Mesendoderm (in vitro differentiated cells): Measurements from ENCODE around the gene SEC23A.
A peak's percentile ranks its signal among the peaks of the same experiment; 100 is the strongest.
"Not testable (repeated sequence)": the region's sequence is repeated elsewhere in the genome, so short reads cannot be mapped to it uniquely, and the experiment has no call there.

Source experiments
- DNase-seq: peaks from one replicate; pipeline ENCODE4 v3.0.0; 2013
- H2AK5ac ChIP-seq: 2 replicates; pipeline ENCODE4 v1.6.1; 2013; ENCODE audit warnings: low read length, inconsistent platforms
- H2BK120ac ChIP-seq: 2 replicates; pipeline ENCODE4 v1.6.1; 2013; ENCODE audit warnings: low read depth, mild to moderate bottlenecking, low read length, moderate library complexity, mixed read lengths
- H2BK15ac ChIP-seq: replicated peaks from 2 replicates; pipeline ENCODE4 v1.6.1; 2013; ENCODE audit warnings: low read depth, mild to moderate bottlenecking, moderate library complexity
- H2BK5ac ChIP-seq: 2 replicates; pipeline ENCODE4 v1.6.1; 2013; ENCODE audit warnings: low read length, inconsistent platforms
- H3K18ac ChIP-seq: 2 replicates; pipeline ENCODE4 v1.6.1; 2013; ENCODE audit warnings: mild to moderate bottlenecking, low read length, mixed read lengths
- H3K23ac ChIP-seq: one replicate; pipeline ENCODE4 v1.6.1; 2013; ENCODE audit warnings: low read length
- H3K27ac ChIP-seq: 2 replicates; pipeline ENCODE4 v1.5.1; 2013; ENCODE audit warnings: low read depth, mild to moderate bottlenecking, inconsistent platforms, low read length, moderate library complexity
- H3K27me3 ChIP-seq: 2 replicates; pipeline ENCODE4 v1.6.1; 2013; ENCODE audit warnings: low read length, control low read depth, mild to moderate bottlenecking, inconsistent platforms; ENCODE audit not compliant: insufficient read depth, poor library complexity
- H3K36me3 ChIP-seq: 2 replicates; pipeline ENCODE4 v1.6.1; 2013; ENCODE audit warnings: low read length, inconsistent platforms; ENCODE audit not compliant: control insufficient read depth, insufficient read depth
- H3K4ac ChIP-seq: one replicate; pipeline ENCODE4 v1.6.1; 2013; ENCODE audit warnings: low read depth, mild to moderate bottlenecking, low read length, moderate library complexity
- H3K4me1 ChIP-seq: 2 replicates; pipeline ENCODE4 v1.6.1; 2013; ENCODE audit warnings: low read depth, low read length, inconsistent platforms; ENCODE audit not compliant: control insufficient read depth
- H3K4me2 ChIP-seq: 2 replicates; pipeline ENCODE4 v1.6.1; 2013; ENCODE audit warnings: low read length
- H3K4me3 ChIP-seq: 2 replicates; pipeline ENCODE4 v1.5.1; 2013; ENCODE audit warnings: mild to moderate bottlenecking, low read length
- H3K56ac ChIP-seq: one replicate; pipeline ENCODE4 v1.6.1; 2013; ENCODE audit warnings: low read length
- H3K79me1 ChIP-seq: 2 replicates; pipeline ENCODE4 v1.6.1; 2013; ENCODE audit warnings: low read length, inconsistent platforms
- H3K79me2 ChIP-seq: 2 replicates; pipeline ENCODE4 v1.6.1; 2013; ENCODE audit warnings: mild to moderate bottlenecking, low read length; ENCODE audit not compliant: control insufficient read depth, insufficient read depth
- H3K9ac ChIP-seq: 2 replicates; pipeline ENCODE4 v1.6.1; 2013; ENCODE audit warnings: low read length, inconsistent platforms
- H4K5ac ChIP-seq: one replicate; pipeline ENCODE4 v1.6.1; 2013; ENCODE audit warnings: low read length
- H4K8ac ChIP-seq: one replicate; pipeline ENCODE4 v1.6.1; 2013; ENCODE audit warnings: low read depth, mild to moderate bottlenecking, control low read depth, low read length, moderate library complexity
- WGBS: extraction: QIAGEN DNeasy Blood & Tissue Kit; methylation state at CpG from one replicate; pipeline ENCODE4 v1.1.7; 2013; ENCODE audit warnings: low lambda C conversion rate, missing lambda C conversion rate; ENCODE audit not compliant: insufficient coverage; ENCODE audit errors: extremely low coverage; 5-methylcytosine and 5-hydroxymethylcytosine counted together

Gene SEC23A

GRCh38 chr14:39138440-39138839 is 35.4 kb upstream of the SEC23A start:
- no peak overlapping the region for H3K4me2 ChIP-seq
- H2BK120ac ChIP-seq, result no peak overlapping the region
- no peaks in the 10 kb centered on the region for H3K27me3 ChIP-seq
- H2BK15ac ChIP-seq, result no peak overlapping the region
- no peaks in the 10 kb centered on the region for H3K36me3 ChIP-seq
- no peak overlapping the region for H3K4me3 ChIP-seq
- no peak overlapping the region for H3K56ac ChIP-seq
- no peak overlapping the region for H3K27ac ChIP-seq
- no peak overlapping the region for H3K9ac ChIP-seq
- WGBS, result no CpG with 5 or more reads among the region's 1 CpG
- no peak overlapping the region for H3K18ac ChIP-seq
- no peaks in the 10 kb centered on the region for H3K4me1 ChIP-seq
- no peak overlapping the region for H3K23ac ChIP-seq
- H4K8ac ChIP-seq, result no peak overlapping the region
- H2BK5ac ChIP-seq, result no peak overlapping the region
- no peak overlapping the region for H3K4ac ChIP-seq
- H3K79me2 ChIP-seq, result no peaks in the 10 kb centered on the region
- no peak for DNase-seq
- no peaks in the 10 kb centered on the region for H3K79me1 ChIP-seq
- H4K5ac ChIP-seq, result no peak overlapping the region
- H2AK5ac ChIP-seq, result no peak overlapping the region

DNA sequence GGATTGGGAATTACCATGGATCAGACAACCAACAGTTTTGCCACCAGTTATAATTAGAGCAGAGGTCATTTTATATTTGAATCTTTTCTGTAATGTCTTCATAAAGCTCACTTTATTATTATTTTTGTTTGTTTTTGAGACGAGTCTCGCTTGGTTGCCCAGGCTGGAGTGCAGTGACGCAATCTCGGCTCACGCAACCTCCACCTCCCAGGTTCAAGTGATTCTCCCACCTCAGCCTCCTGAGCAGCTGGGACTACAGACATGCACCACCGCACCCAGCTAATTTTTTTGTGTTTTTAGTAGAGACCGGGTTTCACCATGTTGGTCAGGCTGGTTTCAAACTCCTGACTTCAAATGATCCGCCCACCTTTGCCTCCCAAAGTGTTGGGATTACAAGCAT is 34.8 kb upstream of the SEC23A start:
- H4K8ac ChIP-seq, H2AK5ac ChIP-seq, H3K79me1 ChIP-seq, H3K4ac ChIP-seq, H3K4me2 ChIP-seq, H3K36me3 ChIP-seq, H3K9ac ChIP-seq, H3K18ac ChIP-seq, H3K27me3 ChIP-seq, DNase-seq, H3K23ac ChIP-seq, H2BK5ac ChIP-seq, H3K79me2 ChIP-seq, H2BK15ac ChIP-seq, H3K56ac ChIP-seq, H3K4me3 ChIP-seq, H3K4me1 ChIP-seq, H3K27ac ChIP-seq, H2BK120ac ChIP-seq, H4K5ac ChIP-seq: not testable (repeated sequence)
- no CpG with 5 or more reads among the region's 8 CpGs for WGBS

DNA sequence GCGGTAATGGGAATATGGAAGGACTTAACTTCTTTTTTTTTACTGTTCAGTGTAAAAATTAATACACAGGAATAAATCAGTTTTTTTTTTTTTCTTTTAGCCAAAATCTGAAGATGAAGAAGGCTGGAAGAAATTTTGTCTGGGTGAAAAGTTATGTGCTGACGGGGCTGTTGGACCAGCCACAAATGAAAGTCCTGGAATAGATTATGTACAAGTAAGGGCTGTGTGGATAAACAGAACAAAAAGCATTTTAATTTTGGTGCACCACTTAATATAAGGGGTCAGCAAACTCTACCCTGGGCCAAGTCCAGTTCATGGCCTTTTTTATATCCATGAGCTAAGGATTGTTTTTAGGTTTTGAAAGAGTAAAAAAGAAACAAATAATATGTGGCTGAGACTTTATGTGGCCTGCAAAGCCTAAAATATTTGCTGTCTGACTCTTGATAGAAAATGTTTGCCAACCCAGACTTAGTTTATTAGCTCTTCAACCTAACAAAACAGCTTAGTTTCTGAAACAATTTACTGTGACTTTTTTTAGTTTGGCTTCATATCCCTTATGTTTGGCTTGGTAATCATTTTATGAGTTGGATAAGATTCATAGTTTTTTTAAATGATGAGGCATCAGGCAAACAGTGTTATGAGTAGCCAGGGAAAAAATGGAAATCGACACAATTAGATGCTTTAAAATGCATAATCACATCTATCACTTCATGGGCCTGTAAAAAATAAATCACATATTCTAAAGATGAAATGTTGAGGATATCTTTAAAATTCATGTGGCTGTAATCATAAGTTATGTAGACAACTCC is 19.5 kb upstream of the SEC23A start:
- H3K27me3 ChIP-seq, result no peaks in the 10 kb centered on the region
- no peak overlapping the region for H2BK120ac ChIP-seq
- no peak overlapping the region for H3K4me2 ChIP-seq
- H3K79me1 ChIP-seq, result no peaks in the 10 kb centered on the region
- no peak overlapping the region for H3K56ac ChIP-seq
- no peaks in the 10 kb centered on the region for H3K4me1 ChIP-seq
- H3K79me2 ChIP-seq, result no peaks in the 10 kb centered on the region
- H3K18ac ChIP-seq, result no peak overlapping the region
- no peak overlapping the region for H3K27ac ChIP-seq
- H2BK15ac ChIP-seq, result no peak overlapping the region
- H3K9ac ChIP-seq, result no peak overlapping the region
- no peak overlapping the region for H3K4me3 ChIP-seq
- H3K36me3 ChIP-seq, result peaks cover 3% of the 10 kb centered on the region
- no peak overlapping the region for H4K8ac ChIP-seq
- H3K4ac ChIP-seq, result no peak overlapping the region
- H2BK5ac ChIP-seq, result no peak overlapping the region
- no peak for DNase-seq
- WGBS, result no CpG with 5 or more reads among the region's 3 CpGs
- H4K5ac ChIP-seq, result no peak overlapping the region
- H2AK5ac ChIP-seq, result no peak overlapping the region
- H3K23ac ChIP-seq, result no peak overlapping the region

DNA sequence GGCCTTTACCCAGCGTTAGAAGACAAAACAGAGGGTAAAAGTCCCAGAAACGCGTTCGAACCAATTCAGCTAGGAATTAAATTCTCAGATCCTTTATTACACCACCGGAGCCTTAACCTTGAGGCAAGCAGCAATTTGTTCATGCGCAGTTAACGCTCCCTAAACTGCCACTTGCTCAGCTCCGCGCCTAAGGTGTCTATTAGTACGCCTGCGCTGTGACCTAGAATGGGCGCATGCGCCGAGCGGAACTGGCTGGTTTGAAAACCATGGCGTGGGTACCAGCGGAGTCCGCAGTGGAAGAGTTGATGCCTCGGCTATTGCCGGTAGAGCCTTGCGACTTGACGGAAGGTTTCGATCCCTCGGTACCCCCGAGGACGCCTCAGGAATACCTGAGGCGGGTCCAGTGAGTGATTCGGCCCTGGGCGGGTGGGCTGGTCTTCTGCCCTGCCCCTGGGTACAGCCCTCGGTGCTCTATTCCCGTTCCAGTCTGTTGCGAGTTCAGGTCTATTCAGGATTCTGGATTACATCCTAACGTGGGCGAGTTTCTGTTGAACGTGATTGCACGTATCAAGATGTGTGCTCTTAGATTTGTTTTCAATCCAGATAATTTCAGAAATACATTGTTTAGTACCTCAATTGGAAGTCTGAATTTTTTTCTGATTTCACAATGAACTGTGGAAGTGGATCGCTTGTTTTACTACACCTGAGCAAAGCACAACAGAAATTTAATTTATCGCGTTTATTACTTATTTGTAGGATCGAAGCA is 11.2 kb upstream of the SEC23A start, which contains the start of gene GEMIN2:
GEMIN2 (plus strand) TSS at position 251 of the 766 bp plus-strand sequence; CDS start at position 267, 16 bp downstream.
- Histone ChIP-seq H2BK5ac (no peak within 1 kb of the TSS), H3K4me3 (peak within 1 kb of the TSS; percentile 73), H3K18ac (peak within 1 kb of the TSS; percentile 82), H3K4me2 (peak within 1 kb of the TSS; percentile 19), H4K5ac (peak within 1 kb of the TSS; percentile 40), H4K8ac (peak within 1 kb of the TSS; percentile 93), H2BK120ac (no peak within 1 kb of the TSS), H3K79me2 (no peaks in the 10 kb centered on the region), H2BK15ac (no peak within 1 kb of the TSS), H3K56ac (peak within 1 kb of the TSS; percentile 90), H3K27me3 (no peaks in the 10 kb centered on the region), H3K9ac (peak within 1 kb of the TSS; percentile 80), H2AK5ac (no peak within 1 kb of the TSS), H3K36me3 (no peaks in the 10 kb centered on the region), H3K27ac (no peak within 1 kb of the TSS), H3K4ac (no peak within 1 kb of the TSS), H3K4me1 (no peaks in the 10 kb centered on the region), H3K79me1 (peaks cover 2% of the 10 kb centered on the region), H3K23ac (no peak within 1 kb of the TSS)
- DNase-seq, result peak; percentile 96
- WGBS, result no CpG with 5 or more reads among the region's 40 CpGs

DNA sequence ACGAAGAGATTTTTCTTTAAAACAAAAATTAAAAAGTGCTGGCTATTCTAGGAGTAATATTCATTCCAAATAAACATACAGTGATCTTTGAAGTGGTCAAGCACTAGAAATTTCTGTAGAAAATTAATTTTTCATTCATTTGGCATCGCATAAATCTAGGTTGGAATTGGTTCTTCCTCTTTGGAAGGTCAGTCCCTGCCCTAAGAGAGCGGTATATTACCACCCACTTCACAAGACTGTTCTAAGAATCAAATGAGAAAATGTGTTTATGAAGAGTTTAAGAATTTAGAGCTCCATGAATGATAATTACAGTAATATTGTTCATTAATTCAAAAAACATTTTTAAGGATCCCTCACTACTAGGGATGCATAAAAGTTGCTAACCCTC is 10.6 kb upstream of the SEC23A start:
- Histone ChIP-seq H3K23ac (no peak overlapping the region), H3K4ac (no peak overlapping the region), H2BK15ac (no peak overlapping the region), H3K4me1 (no peaks in the 10 kb centered on the region), H3K27ac (no peak overlapping the region), H3K79me1 (peaks cover 2% of the 10 kb centered on the region), H2BK120ac (no peak overlapping the region), H3K27me3 (no peaks in the 10 kb centered on the region), H2AK5ac (no peak overlapping the region), H3K36me3 (no peaks in the 10 kb centered on the region), H3K18ac (peak overlapping the region; percentile 82), H4K8ac (peak overlapping the region; percentile 93), H3K56ac (peak overlapping the region; percentile 75), H2BK5ac (no peak overlapping the region), H3K9ac (peak overlapping the region; percentile 65), H3K4me3 (no peak overlapping the region), H4K5ac (peak overlapping the region; percentile 40), H3K79me2 (no peaks in the 10 kb centered on the region), H3K4me2 (no peak overlapping the region)
- no peak for DNase-seq
- WGBS, result no CpG with 5 or more reads among the region's 3 CpGs
